ENCODE results near the gene RIPK3. TPM values are rescaled to one million over a fixed set of nuclear protein-coding genes. Genes with fewer than 3 reads are reported as not detected.

RIPK3 gene
- total RNA-seq, 1 experiment from 2014 or later: 0.35 TPM

DNA sequence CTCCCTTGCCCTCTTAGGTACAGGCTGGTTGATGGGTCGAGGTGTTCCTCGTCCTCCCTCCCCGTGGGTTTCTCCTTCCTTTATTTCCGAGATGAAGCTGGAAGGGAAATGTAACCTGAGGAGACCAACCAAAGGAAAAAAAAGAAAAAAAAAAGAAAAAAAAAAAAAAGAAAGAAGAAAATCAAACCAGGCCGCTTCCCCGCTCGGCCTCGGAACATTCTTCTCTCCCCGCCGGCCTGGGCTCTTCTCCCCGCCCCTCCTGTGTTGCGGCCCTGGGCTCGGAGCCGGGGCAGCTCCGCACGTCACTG lies 26.6 kb upstream of the RIPK3 start:
- Histone ChIP-seq H3K23ac (ENCODE audit: insufficient read length, low read depth, low read length) (no peak overlapping the region), H3K9ac (ENCODE audit: extremely low read depth, insufficient read length, low read length) (no peak overlapping the region), H3K14ac (ENCODE audit: insufficient read depth, low read length) (no peak overlapping the region), H2BK12ac (ENCODE audit: insufficient read length, low read depth, low read length) (no peak overlapping the region), H4K20me1 (ENCODE audit: control insufficient read depth, insufficient read depth, insufficient read length) (no peaks in the 10 kb centered on the region), H2BK15ac (ENCODE audit: low read depth, low read length) (no peak overlapping the region), H3K23me2 (ENCODE audit: insufficient read length, low read depth, low read length, poor library complexity, severe bottlenecking) (peaks cover 19% of the 10 kb centered on the region), H2AK5ac (ENCODE audit: insufficient read length, low read length) (no peak overlapping the region), H2BK120ac (ENCODE audit: low read depth, low read length, poor library complexity, severe bottlenecking) (no peak overlapping the region), H4K8ac (replicated peaks; ENCODE audit: insufficient read length, low read depth, low read length) (no peak overlapping the region), H3K79me2 (ENCODE audit: insufficient read depth, low read length) (no peaks in the 10 kb centered on the region), H3K79me1 (ENCODE audit: insufficient read depth, low read depth, low read length, poor library complexity, severe bottlenecking) (no peaks in the 10 kb centered on the region), H2AFZ (ENCODE audit: low read length) (no peak overlapping the region), H3K9me3 (ENCODE audit: control insufficient read depth, low read depth, low read length) (no peaks in the 10 kb centered on the region), H2BK20ac (ENCODE audit: low read depth, low read length, poor library complexity, severe bottlenecking) (no peak overlapping the region), H4K5ac (ENCODE audit: insufficient read length, low read depth, low read length) (no peak overlapping the region), H3K4me2 (ENCODE audit: insufficient read depth, insufficient read length, low read length) (peak overlapping the region; percentile 69), H3K4ac (ENCODE audit: low read depth, low read length) (no peak overlapping the region), H3K27me3 (ENCODE audit: insufficient read depth, low read length) (no peaks in the 10 kb centered on the region; the same call in 1 of the 2 replicates), H3K27ac (ENCODE audit: insufficient read length, low read depth, low read length) (no peak overlapping the region), H4K91ac (ENCODE audit: insufficient read length, low read depth, low read length) (no peak overlapping the region), H3K18ac (ENCODE audit: insufficient read length, low read depth, low read length) (no peak overlapping the region), H2BK5ac (ENCODE audit: insufficient read length, low read length) (no peak overlapping the region), H3K4me1 (ENCODE audit: insufficient read depth, low read length) (no peaks in the 10 kb centered on the region; the same call in 1 of the 2 replicates), H3T11ph (ENCODE audit: low read length) (no peak overlapping the region), H3K56ac (ENCODE audit: insufficient read length, low read depth, low read length) (no peak overlapping the region)
- TF ChIP-seq, protein P1, sequence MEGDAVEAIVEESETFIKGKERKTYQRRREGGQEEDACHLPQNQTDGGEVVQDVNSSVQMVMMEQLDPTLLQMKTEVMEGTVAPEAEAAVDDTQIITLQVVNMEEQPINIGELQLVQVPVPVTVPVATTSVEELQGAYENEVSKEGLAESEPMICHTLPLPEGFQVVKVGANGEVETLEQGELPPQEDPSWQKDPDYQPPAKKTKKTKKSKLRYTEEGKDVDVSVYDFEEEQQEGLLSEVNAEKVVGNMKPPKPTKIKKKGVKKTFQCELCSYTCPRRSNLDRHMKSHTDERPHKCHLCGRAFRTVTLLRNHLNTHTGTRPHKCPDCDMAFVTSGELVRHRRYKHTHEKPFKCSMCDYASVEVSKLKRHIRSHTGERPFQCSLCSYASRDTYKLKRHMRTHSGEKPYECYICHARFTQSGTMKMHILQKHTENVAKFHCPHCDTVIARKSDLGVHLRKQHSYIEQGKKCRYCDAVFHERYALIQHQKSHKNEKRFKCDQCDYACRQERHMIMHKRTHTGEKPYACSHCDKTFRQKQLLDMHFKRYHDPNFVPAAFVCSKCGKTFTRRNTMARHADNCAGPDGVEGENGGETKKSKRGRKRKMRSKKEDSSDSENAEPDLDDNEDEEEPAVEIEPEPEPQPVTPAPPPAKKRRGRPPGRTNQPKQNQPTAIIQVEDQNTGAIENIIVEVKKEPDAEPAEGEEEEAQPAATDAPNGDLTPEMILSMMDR (conservative IDR thresholded peaks at IDR 0.05): no peak
- Mint-ChIP-seq H3K4me3 (peak overlapping the region; percentile 77 to 93), H3K27me3 (ENCODE audit: low read depth) (peaks cover 34% of the 10 kb centered on the region), H3K9me3 (no peaks in the 10 kb centered on the region), H3K27ac (no peak overlapping the region; a peak in 1 of 7 replicates), H3K4me1 (peaks cover 16 to 17% of the 10 kb centered on the region in 2 experiments), H3K36me3 (ENCODE audit: insufficient read depth in 1 of 3, low read depth in 3 of 3) (peaks cover 0 to 3% (median 0%) of the 10 kb centered on the region in 3 experiments; a peak in 1 of 7 replicates)
- no CpG with 5 or more reads among the region's 16 CpGs for WGBS (ENCODE audit: extremely low coverage, insufficient read length, low lambda C conversion rate)
- no peak for DNase-seq
